Activated CD4-positive, alpha-beta T cell treated with anti-CD3 and anti-CD28 coated beads for 4 hours (primary cell): Measurements from ENCODE around the gene CNBP.

Experiments used
- DNase-seq, 2 donors: peaks; one replicate each; pipeline ENCODE4 v3.0.0-alpha.2; 2020

Gene CNBP

GRCh38 chr3:129130291-129130813 is 53.3 kb downstream of the CNBP start:
- no peak for DNase-seq

DNA sequence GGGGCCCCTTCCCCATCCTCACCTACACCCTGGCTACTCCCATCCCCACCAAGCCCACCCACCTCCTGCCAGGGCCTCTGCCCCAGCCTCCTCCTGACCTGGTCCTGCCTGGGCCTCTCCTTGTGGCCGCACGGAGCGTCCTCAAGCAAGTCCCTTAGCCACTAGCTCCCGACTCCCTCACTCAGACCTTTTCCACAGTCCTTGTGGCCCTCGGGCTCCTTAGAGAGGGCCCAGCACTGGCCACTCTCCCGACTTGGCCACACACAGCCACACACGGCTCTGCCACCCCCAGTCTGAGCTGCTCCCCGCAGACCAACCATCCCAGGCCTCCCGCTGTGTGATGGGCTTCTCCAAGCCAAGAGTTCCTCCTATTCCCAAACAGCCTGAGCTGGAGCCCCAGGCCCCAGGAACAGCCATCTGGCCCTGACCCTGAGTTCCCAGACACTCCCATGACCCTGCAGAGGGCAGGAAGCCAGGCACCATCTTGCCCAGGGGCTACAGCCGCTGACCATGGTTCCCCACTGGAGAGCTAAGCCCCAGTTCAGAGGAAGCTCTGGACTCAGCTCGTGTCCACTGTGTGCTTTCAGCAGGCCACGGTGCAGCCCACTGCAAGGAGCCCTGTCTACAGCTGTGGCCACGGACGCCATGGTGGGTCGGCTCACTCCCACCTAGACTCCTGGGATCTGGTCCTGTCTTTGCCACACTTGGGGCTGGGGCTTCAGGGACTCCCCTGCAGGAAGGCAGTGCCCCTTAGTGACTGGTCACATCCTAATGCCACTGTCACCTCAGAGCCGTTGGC is 55.1 kb downstream of the CNBP start:
- DNase-seq, result no peak

DNA sequence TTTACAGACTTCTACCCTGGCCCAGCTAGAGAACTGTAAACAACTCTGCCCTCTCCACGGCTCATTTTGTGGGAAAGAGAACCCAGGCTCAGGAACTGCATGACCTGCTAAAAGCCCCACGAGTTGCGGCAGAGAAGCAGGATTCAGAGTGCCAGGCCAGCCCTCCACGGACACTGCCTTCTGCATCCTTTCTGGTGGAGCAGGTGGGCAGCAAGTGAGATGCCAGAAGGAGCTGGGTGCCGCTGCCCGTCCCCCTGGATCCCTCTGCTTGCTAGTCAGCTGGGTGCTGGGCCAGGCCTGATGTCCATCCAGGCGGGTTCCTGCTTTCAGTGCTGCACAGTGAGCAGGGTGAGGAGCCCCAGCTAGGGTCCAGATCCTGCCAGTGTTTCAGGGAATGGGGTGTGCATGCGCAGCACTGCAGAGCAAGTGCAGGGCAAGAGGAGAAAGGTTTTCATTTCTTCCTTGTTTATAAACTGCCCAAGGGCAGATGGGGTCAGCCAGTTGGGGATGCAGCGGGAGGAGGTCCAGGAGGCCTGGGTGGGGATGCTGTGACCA is 56.9 kb downstream of the CNBP start:
- DNase-seq, result no peak

DNA sequence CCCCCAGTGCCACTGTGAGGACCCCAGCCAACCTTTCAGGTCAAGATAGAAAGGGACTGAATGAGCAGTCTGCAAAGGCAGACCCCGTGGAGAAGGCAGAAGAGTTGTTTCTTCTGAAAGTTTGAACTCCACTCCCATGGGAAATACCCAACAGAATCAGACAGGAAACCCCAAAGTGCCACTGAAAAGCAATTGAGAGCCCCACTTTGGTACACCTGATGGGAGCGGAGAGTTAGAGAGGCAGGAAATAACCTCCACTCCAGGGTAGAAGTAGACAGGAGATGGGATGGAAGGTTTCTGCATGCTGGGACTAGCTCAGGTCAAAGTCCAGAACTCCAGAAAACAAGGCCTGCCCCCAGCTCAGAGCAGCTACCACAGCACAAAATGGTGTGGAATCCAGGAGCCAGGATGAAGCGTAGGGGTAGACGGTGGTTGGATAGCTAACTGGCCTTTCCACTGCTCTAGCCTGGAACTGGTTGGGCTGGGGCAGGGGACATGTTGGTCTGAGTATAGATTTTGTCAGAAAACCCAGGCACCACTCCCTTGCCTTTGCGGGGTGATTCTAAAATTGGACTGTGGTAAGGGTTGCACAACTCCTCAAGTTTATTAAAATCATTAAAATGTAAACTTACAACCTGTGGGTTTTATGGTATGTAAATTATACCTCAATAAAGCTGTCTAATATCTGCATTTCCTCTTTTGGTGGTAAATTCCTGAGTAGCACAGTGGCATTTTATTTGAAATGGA is 60.2 kb downstream of the CNBP start:
- DNase-seq, result no peak

DNA sequence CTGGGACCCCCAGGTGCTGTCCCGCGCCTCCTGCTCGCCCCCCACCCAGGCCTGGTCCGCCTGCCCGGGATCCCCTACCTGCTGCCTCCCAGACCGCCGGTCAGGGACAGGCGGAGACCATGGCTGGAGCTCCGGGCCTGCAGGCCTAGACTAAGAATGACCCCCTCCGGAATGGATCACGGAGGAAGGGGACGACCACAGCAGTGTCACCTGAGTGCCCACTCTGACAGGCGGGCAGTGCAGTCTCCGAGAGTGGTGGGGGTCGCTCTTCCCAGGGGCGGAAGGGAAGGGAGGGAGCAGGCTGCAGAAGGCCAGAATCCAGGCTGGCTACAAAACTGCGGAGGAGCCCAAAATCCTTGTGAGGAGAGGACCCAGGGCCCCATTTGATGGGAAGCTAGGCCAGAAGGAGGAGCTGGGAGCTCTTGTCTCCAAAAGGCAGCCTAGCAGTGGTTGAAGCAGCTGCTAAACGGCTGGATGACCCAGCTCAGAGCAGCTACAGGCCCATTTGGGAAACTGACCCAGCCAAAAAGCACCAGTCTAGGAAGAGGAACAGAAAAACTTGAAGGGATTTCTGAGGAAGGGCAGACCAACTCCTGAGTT is 61.2 kb downstream of the CNBP start:
- no peak for DNase-seq

DNA sequence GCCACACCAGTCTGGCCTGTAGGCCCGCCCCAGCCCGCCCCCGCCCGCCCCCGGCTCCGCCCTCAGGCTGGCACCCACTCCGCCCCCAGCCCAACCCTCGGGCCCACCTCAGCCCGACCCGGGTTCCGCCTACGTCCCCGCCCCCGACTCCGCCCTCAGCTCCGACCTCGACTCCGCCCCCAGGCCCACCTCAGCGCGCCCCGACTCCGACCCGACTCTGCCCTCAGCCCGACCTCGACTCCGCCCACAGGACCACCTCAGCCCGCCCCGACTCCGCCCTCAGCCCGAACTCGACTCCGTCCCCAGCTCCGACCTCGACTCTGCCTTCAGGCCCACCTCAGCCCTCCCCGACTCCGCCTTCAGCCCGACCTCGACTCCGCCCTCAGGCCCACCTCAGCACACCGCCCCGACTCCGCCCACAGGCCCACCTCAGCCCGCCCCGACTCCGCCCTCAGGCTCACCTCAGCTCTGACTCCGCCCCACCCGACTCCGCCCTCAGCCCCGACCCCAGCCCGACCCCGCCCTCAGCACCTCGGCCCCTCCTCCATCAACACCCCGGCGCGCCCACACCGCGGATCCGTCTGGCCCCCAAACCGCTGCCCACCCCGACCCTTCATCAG is 61.8 kb downstream of the CNBP start, which contains the start of gene RAB43:
RAB43 (minus strand) TSS at position 13 of the 620 bp plus-strand sequence. CDS start 315 bp downstream, outside the sequence.
- DNase-seq, result peak; percentile 84 to 90

DNA sequence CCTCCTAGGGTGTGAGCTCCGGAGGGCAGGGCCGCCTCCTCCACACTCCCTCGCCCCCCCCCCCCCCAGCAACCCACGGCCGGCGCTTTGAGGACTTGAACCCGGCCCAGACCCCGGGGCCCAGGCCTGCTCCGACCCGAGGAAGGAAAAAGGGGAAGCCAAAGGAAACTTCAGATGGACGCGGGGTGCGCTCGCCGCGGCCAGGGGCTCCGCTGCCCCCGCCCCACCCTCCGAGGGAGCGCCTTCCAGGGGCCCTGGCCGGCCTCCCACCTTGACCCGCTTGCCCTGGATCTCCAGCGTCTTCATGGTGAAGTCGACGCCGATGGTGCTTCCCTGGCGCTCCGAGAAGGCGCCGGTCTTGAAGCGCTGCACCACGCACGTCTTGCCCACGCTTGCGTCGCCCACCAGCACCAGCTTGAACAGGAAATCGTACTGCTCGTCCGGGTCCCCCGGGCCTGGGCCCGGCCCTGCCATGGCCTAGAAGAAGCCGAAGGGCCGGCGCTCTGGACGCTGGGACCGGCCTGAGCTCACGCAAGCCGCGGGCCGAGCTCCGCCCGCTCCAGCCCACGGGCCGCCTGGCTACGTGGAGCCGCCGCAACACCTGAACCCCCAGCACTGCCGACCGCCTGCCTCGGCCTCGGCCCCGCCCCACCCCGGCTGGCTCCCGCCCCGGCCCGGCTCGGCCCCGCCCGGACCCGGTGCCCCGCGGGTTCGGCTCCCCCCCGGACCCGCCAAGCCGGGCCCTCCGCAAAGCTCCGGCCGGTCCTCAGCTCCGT is 62.5 kb downstream of the CNBP start:
- peak; percentile 40 to 65 for DNase-seq

DNA sequence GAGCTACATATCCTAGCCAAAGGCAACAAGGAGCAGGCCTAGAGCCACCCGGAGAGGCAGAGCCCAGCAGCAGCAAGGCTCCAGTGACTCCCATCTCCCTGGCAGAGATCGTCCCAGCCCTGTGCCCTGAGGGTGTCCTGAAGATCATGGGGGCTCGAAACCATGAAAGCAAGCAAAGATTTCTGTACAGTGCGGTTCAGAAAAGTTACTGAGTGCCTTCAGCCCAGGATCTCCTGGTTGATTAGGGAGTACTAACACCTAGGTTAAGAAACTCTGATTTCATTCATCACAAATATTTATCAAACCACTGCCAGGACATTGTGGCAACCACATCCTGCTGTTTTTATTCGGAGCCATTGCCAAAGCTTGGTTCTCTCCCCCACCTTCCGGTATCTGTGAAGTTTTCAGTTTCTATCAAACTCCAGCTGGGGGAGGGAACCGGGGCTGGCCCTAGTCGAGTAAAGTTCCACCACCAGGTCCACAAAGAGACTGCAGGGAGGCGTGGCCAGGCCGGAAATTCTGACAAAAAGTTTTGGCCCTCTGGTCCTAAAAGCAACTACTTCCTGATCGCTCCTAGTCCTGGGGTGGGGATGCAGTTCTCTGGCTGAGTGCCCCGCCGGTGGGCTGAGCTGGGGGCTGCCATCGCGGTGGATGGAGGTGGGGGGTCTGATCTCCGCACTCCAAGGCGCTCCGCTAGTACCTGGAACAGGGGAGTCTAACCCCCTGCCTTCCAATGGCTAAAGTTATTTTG is 63.3 kb downstream of the CNBP start:
- peak; percentile 85 for DNase-seq

GRCh38 chr3:129119365-129120100 is 64.2 kb downstream of the CNBP start:
- DNase-seq, result no peak

GRCh38 chr3:129118745-129119144 is 65.0 kb downstream of the CNBP start:
- peak; percentile 45 to 48 for DNase-seq
